ENCODE data around the gene FAM216B. TPM values are rescaled to one million over a fixed set of nuclear protein-coding genes. Genes with fewer than 3 reads are reported as not detected.
A peak's percentile ranks its signal among the peaks of the same experiment; 100 is the strongest.

FAM216B gene
- total RNA-seq, 1 donor from 2014 or later = not detected

DNA sequence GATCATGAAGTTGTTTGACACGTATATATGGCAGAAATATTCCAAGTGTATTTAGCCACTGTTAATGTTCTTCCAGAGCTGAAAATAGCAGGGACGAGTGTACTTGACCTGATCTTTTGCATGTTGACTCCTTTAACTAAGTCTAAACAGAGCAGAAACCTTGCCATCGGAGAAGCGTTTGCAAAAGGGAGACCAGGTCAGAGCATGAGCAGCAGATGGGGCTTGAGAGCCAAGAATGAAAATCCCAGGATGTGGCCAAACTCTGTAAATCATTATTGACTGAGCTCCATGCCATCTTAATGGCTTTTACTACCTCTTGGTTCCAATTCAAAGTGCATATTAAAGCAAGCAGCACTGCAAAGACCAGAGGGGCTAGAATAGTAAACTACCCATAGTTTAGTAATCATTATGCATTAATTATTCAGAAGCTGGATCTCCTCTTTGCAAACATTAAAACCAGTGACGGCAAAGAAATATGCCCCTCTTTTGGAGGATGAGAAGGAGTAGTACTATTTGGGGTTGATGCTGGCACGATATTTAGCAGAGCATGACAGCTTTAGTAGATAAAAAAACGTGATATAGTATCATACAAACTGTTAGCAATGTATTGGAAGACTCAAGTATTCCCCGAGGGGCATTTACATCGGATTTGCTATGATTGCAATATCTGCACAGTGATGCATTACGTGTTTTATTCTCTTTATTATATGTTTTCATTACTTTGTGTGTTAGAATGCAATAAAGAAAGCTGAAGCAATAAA lies 55.7 kb downstream of the FAM216B start:
- peaks cover 65% of the 10 kb centered on the region for H3K27me3 ChIP-seq (ENCODE audit: insufficient read depth, low read length)
- FAIRE-seq (no peak), DNase-seq (ENCODE audit: low read depth) (peak; percentile 7)
- no peak overlapping the region for H3K27ac Mint-ChIP-seq (ENCODE audit: unreplicated experiment)
- peaks cover 9% of the 10 kb centered on the region for H3K4me1 ChIP-seq (ENCODE audit: insufficient read depth, low read length)
- no peaks in the 10 kb centered on the region for H4K20me1 ChIP-seq (ENCODE audit: insufficient read depth, low read length)
- H3K79me2 ChIP-seq (ENCODE audit: insufficient read depth, low read length) = no peaks in the 10 kb centered on the region
- no peak overlapping the region for H3K9ac ChIP-seq (ENCODE audit: low read length)
- H2AFZ ChIP-seq (ENCODE audit: low read depth, low read length) = no peak overlapping the region
- TF ChIP-seq, protein P1, sequence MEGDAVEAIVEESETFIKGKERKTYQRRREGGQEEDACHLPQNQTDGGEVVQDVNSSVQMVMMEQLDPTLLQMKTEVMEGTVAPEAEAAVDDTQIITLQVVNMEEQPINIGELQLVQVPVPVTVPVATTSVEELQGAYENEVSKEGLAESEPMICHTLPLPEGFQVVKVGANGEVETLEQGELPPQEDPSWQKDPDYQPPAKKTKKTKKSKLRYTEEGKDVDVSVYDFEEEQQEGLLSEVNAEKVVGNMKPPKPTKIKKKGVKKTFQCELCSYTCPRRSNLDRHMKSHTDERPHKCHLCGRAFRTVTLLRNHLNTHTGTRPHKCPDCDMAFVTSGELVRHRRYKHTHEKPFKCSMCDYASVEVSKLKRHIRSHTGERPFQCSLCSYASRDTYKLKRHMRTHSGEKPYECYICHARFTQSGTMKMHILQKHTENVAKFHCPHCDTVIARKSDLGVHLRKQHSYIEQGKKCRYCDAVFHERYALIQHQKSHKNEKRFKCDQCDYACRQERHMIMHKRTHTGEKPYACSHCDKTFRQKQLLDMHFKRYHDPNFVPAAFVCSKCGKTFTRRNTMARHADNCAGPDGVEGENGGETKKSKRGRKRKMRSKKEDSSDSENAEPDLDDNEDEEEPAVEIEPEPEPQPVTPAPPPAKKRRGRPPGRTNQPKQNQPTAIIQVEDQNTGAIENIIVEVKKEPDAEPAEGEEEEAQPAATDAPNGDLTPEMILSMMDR (IDR thresholded peaks at IDR 0.05; ENCODE audit: insufficient read depth, low read depth, low read length) = no peak
- TF ChIP-seq EZH2 (IDR thresholded peaks at IDR 0.05; ENCODE audit: insufficient read depth, low read length) = no peak
- H3K9me3 Mint-ChIP-seq (ENCODE audit: unreplicated experiment) = no peaks in the 10 kb centered on the region
- no peak overlapping the region for H3K4me3 Mint-ChIP-seq (ENCODE audit: unreplicated experiment)
- H3K36me3 Mint-ChIP-seq (ENCODE audit: low read depth, unreplicated experiment) = no peaks in the 10 kb centered on the region
- peaks cover 15% of the 10 kb centered on the region for H3K4me1 Mint-ChIP-seq (ENCODE audit: low read depth, unreplicated experiment)
- no peaks in the 10 kb centered on the region for H3K36me3 ChIP-seq (ENCODE audit: insufficient read depth, low read length)
- no peaks in the 10 kb centered on the region for H3K9me3 ChIP-seq (ENCODE audit: insufficient read depth, low read depth, low read length)
- H3K4me2 ChIP-seq (ENCODE audit: low read length) = peak overlapping the region; percentile 9
- H3K27ac ChIP-seq (ENCODE audit: low read depth, low read length) = no peak overlapping the region
- H3K27me3 Mint-ChIP-seq (ENCODE audit: low read depth, unreplicated experiment) = peaks cover 2% of the 10 kb centered on the region
- no peak overlapping the region for H3K4me3 ChIP-seq (ENCODE audit: insufficient read depth, low read depth, low read length)

Other genes with a start within 250 kb of the FAM216B start
- not detected in 2 replicates for gene TNFSF11, start 207.4 kb upstream of the FAM216B start, total RNA-seq
- 96.0 and 117 TPM in 2 replicates for gene EPSTI1, start 210.7 kb downstream of the FAM216B start, total RNA-seq
- gene DNAJC15, start 242.0 kb downstream of the FAM216B start, total RNA-seq = 10.9 and 13.8 TPM in 2 replicates

All from astrocyte (in vitro differentiated cells and primary cell).